HepG2 (cell line): ENCODE results near the gene TCN2. TPM values are rescaled to one million over a fixed set of nuclear protein-coding genes. Genes with fewer than 3 reads are reported as not detected.

Source experiments
- ATAC-seq: fragments of 200-7000 bp; cut with Tn5 transposase; 3 replicates; pipeline ENCODE4 v1.9.1; 2020; ENCODE audit warnings: mild to moderate bottlenecking, moderate library complexity
- BruUV-seq: library from RNA; stranded (reverse); fragments of 400-500 nt; replicated peaks from 2 replicates; lab custom pipeline; 2021; lab: Mats Ljungman, UMichigan
- CTCF ChIA-PET: fragments of 300-600 bp; formaldehyde crosslinking; extraction: SDS; loops from one replicate; lab custom pipeline; 2021; ENCODE audit warnings: low total read pairs, inconsistent platforms, low intra/inter-chr PET ratio; lab: Yijun Ruan, JAX
- POLR2A ChIA-PET: fragments of 350-600 bp; sonication (Branson Sonifier 250); formaldehyde crosslinking; loops from one replicate; lab custom pipeline; 2020; ENCODE audit warnings: antibody characterized with exemption, inconsistent platforms; lab: Yijun Ruan, JAX
- DNase-seq: peaks from one replicate; pipeline ENCODE4 v3.0.0-alpha.2; 2015; ENCODE audit warnings: low spot score
- FAIRE-seq: peaks from 3 replicates; lab custom pipeline; 2011; peaks lifted over from hg19 to GRCh38; lab: Jason Lieb, UNC
- H2AFZ ChIP-seq: one replicate; pipeline ENCODE4 v1.6.1; 2011; ENCODE audit warnings: low read length, inconsistent platforms
- H3K27ac ChIP-seq: fragments of 300-600 bp; 3 replicates; pipeline ENCODE4 v1.8.0; 2011; ENCODE audit warnings: mixed run types, mild to moderate bottlenecking, mixed read lengths, low read length, inconsistent platforms; ENCODE audit not compliant: insufficient read depth; ENCODE audit errors: extremely low read length
- H3K27me3 ChIP-seq, 2 experiments: fragments of 200-600 bp in 1 of 2; 2 replicates in 1 of 2; 3 replicates in 1 of 2; pipeline versions ENCODE4 v1.6.0 to v1.8.0; 2011; ENCODE audit warnings: low read length in 2 of 2, mild to moderate bottlenecking in 2 of 2, moderate library complexity in 2 of 2, inconsistent platforms in 1 of 2; ENCODE audit not compliant: insufficient read depth in 2 of 2, control insufficient read depth in 1 of 2
- H3K36me3 ChIP-seq, 2 experiments: fragments of 200-600 bp in 1 of 2; replicated peaks in 1 of 2; 2 replicates in 1 of 2; 3 replicates in 1 of 2; pipeline versions ENCODE4 v1.5.1 to v1.8.0; 2011; ENCODE audit warnings: low read length in 2 of 2, inconsistent platforms in 1 of 2; ENCODE audit not compliant: insufficient read depth in 2 of 2, control insufficient read depth in 1 of 2
- H3K4me1 ChIP-seq: 2 replicates; pipeline ENCODE4 v1.5.1; 2012; ENCODE audit warnings: low read length, inconsistent platforms; ENCODE audit not compliant: insufficient read depth
- H3K4me2 ChIP-seq: 2 replicates; pipeline ENCODE4 v1.6.0; 2011; ENCODE audit warnings: low read depth, low read length, inconsistent platforms
- H3K4me3 ChIP-seq, 3 experiments: fragments of 200-600 bp in 1 of 3; sonication (generic), shearing (Covaris generic) in 1 of 3; replicated peaks in 1 of 3; 2 replicates each; pipeline ENCODE4 v1.5.1; 2011 to 2016; ENCODE audit warnings: low read length in 3 of 3, inconsistent platforms in 2 of 3, low read depth in 2 of 3, mild to moderate bottlenecking in 2 of 3, control low read depth in 1 of 3, mixed read lengths in 1 of 3; ENCODE audit not compliant: insufficient read depth in 1 of 3
- H3K79me2 ChIP-seq: one replicate; pipeline ENCODE4 v1.6.1; 2011; ENCODE audit warnings: low read length, inconsistent platforms; ENCODE audit not compliant: insufficient read depth
- H3K9ac ChIP-seq: 2 replicates; pipeline ENCODE4 v1.6.0; 2011; ENCODE audit warnings: mild to moderate bottlenecking, low read depth, low read length, inconsistent platforms; ENCODE audit not compliant: insufficient read depth
- H3K9me3 ChIP-seq: 2 replicates; pipeline ENCODE4 v1.5.1; 2012; ENCODE audit warnings: mild to moderate bottlenecking, low read length
- H4K20me1 ChIP-seq: 2 replicates; pipeline ENCODE4 v1.6.0; 2011; ENCODE audit warnings: inconsistent platforms, mild to moderate bottlenecking, low read length, moderate library complexity; ENCODE audit not compliant: insufficient read depth
- BRCA1 ChIP-seq: sonication (generic); formaldehyde crosslinking; IDR thresholded peaks from 2 replicates; pipeline ENCODE4 v1.4.0; 2020; ENCODE audit warnings: missing genetic modification reagents
- JARID2 ChIP-seq: sonication (generic); formaldehyde crosslinking; IDR thresholded peaks from 2 replicates; pipeline ENCODE4 v1.8.1; 2023; ENCODE audit warnings: missing genetic modification reagents, inconsistent platforms; ENCODE audit not compliant: insufficient replicate concordance
- JUNB ChIP-seq: sonication (generic); formaldehyde crosslinking; IDR thresholded peaks from 2 replicates; pipeline ENCODE4 v1.8.0; 2022; ENCODE audit warnings: missing genetic modification reagents, mild to moderate bottlenecking, borderline replicate concordance
- NFYB ChIP-seq: sonication (generic); formaldehyde crosslinking; IDR thresholded peaks from 2 replicates; pipeline ENCODE4 v1.4.0; 2020; ENCODE audit warnings: missing genetic modification reagents
- NR2F6 ChIP-seq, 2 experiments: IDR thresholded peaks; 2 replicates each; pipeline ENCODE4 v1.6.1; 2016; ENCODE audit warnings: antibody characterized with exemption in 1 of 2, mild to moderate bottlenecking in 1 of 2
- RBFOX2 ChIP-seq: fragments of 200-400 bp; formaldehyde crosslinking; IDR thresholded peaks from 2 replicates; pipeline ENCODE4 v1.6.1; 2017; ENCODE audit warnings: low read depth, mild to moderate bottlenecking, low read length
- SYNCRIP ChIP-seq: fragments of 200-400 bp; formaldehyde crosslinking; IDR thresholded peaks from 2 replicates; pipeline ENCODE4 v1.6.1; 2018; ENCODE audit warnings: mild to moderate bottlenecking, low read depth, low read length; ENCODE audit not compliant: insufficient read depth
- ZBTB2 ChIP-seq: sonication (generic); formaldehyde crosslinking; IDR thresholded peaks from 2 replicates; pipeline ENCODE4 v1.8.0; 2022; ENCODE audit warnings: low read depth, missing genetic modification reagents
- ZMAT5 ChIP-seq: sonication (generic); formaldehyde crosslinking; IDR thresholded peaks from 2 replicates; pipeline ENCODE4 v1.5.0; 2020; ENCODE audit warnings: mild to moderate bottlenecking, low read depth, missing genetic modification reagents, borderline replicate concordance
- ZNF235 ChIP-seq: sonication (generic); formaldehyde crosslinking; IDR thresholded peaks from 2 replicates; pipeline ENCODE4 v1.8.1; 2023; ENCODE audit warnings: mild to moderate bottlenecking, missing genetic modification reagents, borderline replicate concordance
- ZNF260 ChIP-seq: sonication (generic); formaldehyde crosslinking; IDR thresholded peaks from 2 replicates; pipeline ENCODE4 v1.4.0; 2020; ENCODE audit warnings: missing genetic modification reagents, low read depth, mild to moderate bottlenecking, borderline replicate concordance
- WGBS: methylation state at CpG from one replicate; pipeline ENCODE4 v1.1.6; 2017; ENCODE audit warnings: low lambda C conversion rate; 5-methylcytosine and 5-hydroxymethylcytosine counted together
- in situ Hi-C: cut with HindIII; loops from 2 replicates; pipeline ENCODE4 v1.10.0; 2017; ENCODE audit warnings: low pct_unique_long_range_greater_than_20kb; ENCODE audit not compliant: extremely low pct_ligation_motif_present
- intact Hi-C: fragments of 100-400 bp; cut with micrococcal nuclease; formaldehyde crosslinking; loops from one replicate; pipeline ENCODE4 v1.10.0; 2022; ENCODE audit not compliant: unreplicated experiment
- polyA plus RNA-seq, 8 experiments: library from polyadenylated mRNA; depleted of rRNA in 3 of 8; stranded (reverse) in 7 of 8; unstranded in 1 of 8; fragments of >200 nt; fragmentation: Illumina TruSeq in 4 of 8; extraction: Trizol in 4 of 8; gene quantifications; 2 replicates each; pipeline versions ENCODE4 v1.2.1 to v1.2.3, GENCODE V29; 2011 to 2016; ENCODE audit warnings: low read depth in 4 of 8, missing spikeins in 1 of 8, mixed read lengths in 1 of 8; ENCODE audit not compliant: insufficient read depth in 1 of 8
- total RNA-seq, 5 experiments: library from RNA; depleted of rRNA; stranded (reverse); fragments of >200 nt; fragmentation: Illumina TruSeq; extraction: Trizol; gene quantifications; 2 replicates each; pipeline ENCODE4 v1.2.3, GENCODE V29; 2016; ENCODE audit warnings: low read depth in 1 of 5

The TCN2 gene
- total and polyA plus RNA-seq, 2 of the 13 experiments (the other 11 are each of a cell fraction or from before 2014, with no cell fraction given): 0.29 to 0.31 TPM

- in situ Hi-C loops (no loop called here), intact Hi-C loops (no loop called here)
- Histone ChIP-seq H2AFZ (no peak overlapping the region), H3K4me1 (peaks cover 27% of the 10 kb centered on the region), H4K20me1 (no peaks in the 10 kb centered on the region), H3K9me3 (no peaks in the 10 kb centered on the region), H3K9ac (no peak overlapping the region), H3K36me3 (no peaks in the 10 kb centered on the region), H3K27ac (no peak overlapping the region), H3K79me2 (no peaks in the 10 kb centered on the region), H3K4me2 (no peak overlapping the region), H3K27me3 (peaks cover 0 to 13% of the 10 kb centered on the region in 2 experiments; a peak in 3 of 5 replicates), H3K4me3 (no peak overlapping the region)
- no TSS peak for BruUV-seq
- ChIA-PET POLR2A (no interaction called here), CTCF (no interaction called here)
- FAIRE-seq: no peak
- TF ChIP-seq ZNF235: no peak
- no peak for TF ChIP-seq NFYB (CRISPR knock-in tag)
- TF ChIP-seq ZMAT5 (CRISPR knock-in tag): no peak
- TF ChIP-seq RBFOX2: no peak
- TF ChIP-seq BRCA1: no peak
- TF ChIP-seq JUNB (CRISPR knock-in tag): no peak
- TF ChIP-seq ZBTB2: no peak
- TF ChIP-seq SYNCRIP: no peak
- TF ChIP-seq JARID2 (CRISPR knock-in tag): no peak
- no peak for TF ChIP-seq NR2F6 (IDR thresholded peaks at IDR 0.05)
- TF ChIP-seq NR2F6 (CRISPR knock-in tag; IDR thresholded peaks at IDR 0.05): no peak
- TF ChIP-seq ZNF260 (CRISPR knock-in tag): no peak
- no peak for ATAC-seq
- WGBS: 54% methylated on average over 1 of the region's 3 CpGs
- DNase-seq: no peak
These were observed 4.2 kb downstream of the TCN2 start for GRCh38 chr22:30611197-30611596.
